Bronchial epithelial cell (primary cell): ENCODE results near the gene ELMO3. TPM values are rescaled to one million over a fixed set of nuclear protein-coding genes. Genes with fewer than 3 reads are reported as not detected.

ENCODE experiments used
- DNase-seq: peaks from one replicate; pipeline ENCODE4 v3.0.0-alpha.2; 2010; ENCODE audit warnings: low read depth
- FAIRE-seq: peaks from 2 replicates; lab custom pipeline; 2011; peaks lifted over from hg19 to GRCh38; lab: Jason Lieb, UNC
- H3K27me3 ChIP-seq: 2 replicates; pipeline ENCODE4 v1.5.1; 2011; ENCODE audit warnings: low read length; ENCODE audit not compliant: control insufficient read depth, insufficient read depth
- H3K36me3 ChIP-seq: 2 replicates; pipeline ENCODE4 v1.5.1; 2011; ENCODE audit warnings: low read length; ENCODE audit not compliant: control insufficient read depth, insufficient read depth
- H3K4me3 ChIP-seq: 2 replicates; pipeline ENCODE4 v1.5.1; 2011; ENCODE audit warnings: mild to moderate bottlenecking, low read depth, low read length, control low read depth
- total RNA-seq: library from RNA; depleted of rRNA; stranded (reverse); fragments of >200 nt; gene quantifications from 2 replicates; pipeline ENCODE4 v1.2.1, GENCODE V29; 2014
- TF ChIP-seq, protein P1 (sequence below): IDR thresholded peaks from 2 replicates; pipeline ENCODE4 v1.5.1; 2011; ENCODE audit warnings: mild to moderate bottlenecking, moderate library complexity, low read length, control low read depth, inconsistent platforms; ENCODE audit not compliant: insufficient read depth, severe bottlenecking

The ELMO3 gene
- total RNA-seq, 1 donor from 2014 or later: 44.0 TPM

DNA sequence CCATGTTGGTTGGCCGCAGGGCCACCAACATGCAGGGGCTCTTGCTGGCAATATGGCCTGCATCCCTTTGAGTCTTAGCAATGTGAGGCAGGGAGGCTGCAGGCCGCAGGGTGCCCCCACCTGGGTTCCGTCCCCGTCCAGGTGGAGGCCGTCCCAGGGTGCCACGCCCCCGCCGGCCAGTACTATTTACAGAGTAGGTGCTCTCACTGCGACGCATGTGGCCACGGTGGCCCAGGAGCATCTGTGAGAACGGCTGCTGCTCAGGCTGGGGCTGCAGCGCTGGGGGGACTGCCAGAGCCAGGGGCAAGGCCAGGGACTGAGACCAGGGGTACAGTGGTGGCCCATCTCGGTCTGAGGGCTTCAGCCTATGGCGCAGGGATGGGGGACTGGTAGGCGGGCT, 18.8 kb upstream of the ELMO3 start:
- TF ChIP-seq, protein P1, sequence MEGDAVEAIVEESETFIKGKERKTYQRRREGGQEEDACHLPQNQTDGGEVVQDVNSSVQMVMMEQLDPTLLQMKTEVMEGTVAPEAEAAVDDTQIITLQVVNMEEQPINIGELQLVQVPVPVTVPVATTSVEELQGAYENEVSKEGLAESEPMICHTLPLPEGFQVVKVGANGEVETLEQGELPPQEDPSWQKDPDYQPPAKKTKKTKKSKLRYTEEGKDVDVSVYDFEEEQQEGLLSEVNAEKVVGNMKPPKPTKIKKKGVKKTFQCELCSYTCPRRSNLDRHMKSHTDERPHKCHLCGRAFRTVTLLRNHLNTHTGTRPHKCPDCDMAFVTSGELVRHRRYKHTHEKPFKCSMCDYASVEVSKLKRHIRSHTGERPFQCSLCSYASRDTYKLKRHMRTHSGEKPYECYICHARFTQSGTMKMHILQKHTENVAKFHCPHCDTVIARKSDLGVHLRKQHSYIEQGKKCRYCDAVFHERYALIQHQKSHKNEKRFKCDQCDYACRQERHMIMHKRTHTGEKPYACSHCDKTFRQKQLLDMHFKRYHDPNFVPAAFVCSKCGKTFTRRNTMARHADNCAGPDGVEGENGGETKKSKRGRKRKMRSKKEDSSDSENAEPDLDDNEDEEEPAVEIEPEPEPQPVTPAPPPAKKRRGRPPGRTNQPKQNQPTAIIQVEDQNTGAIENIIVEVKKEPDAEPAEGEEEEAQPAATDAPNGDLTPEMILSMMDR: no peak
- Histone ChIP-seq H3K27me3 (no peaks in the 10 kb centered on the region), H3K36me3 (peaks cover 2% of the 10 kb centered on the region), H3K4me3 (no peak overlapping the region)
- FAIRE-seq (no peak), DNase-seq (no peak)

DNA sequence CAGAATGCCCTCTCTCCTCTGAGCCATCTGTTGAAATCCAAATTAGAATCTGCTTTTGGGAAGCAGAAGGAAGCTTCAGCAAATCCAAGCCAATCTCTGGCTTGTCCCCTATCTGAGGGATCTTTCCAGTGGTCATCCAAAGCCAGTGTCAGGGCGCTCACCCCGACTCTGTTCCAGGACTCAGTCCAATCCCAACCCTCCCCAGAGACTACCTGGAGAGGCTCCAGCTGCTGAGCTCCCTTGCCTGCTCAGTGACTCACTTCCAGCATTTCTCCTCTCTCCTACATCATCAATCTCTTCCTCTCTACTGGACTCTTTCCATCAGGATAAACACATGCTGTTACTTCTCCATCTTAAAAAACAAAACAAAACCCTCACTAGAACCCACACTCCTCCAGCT, 17.6 kb upstream of the ELMO3 start:
- DNase-seq (peak; percentile 45), FAIRE-seq (no peak)
- TF ChIP-seq, protein P1: no peak
- Histone ChIP-seq H3K36me3 (no peaks in the 10 kb centered on the region), H3K4me3 (no peak overlapping the region), H3K27me3 (no peaks in the 10 kb centered on the region)

DNA sequence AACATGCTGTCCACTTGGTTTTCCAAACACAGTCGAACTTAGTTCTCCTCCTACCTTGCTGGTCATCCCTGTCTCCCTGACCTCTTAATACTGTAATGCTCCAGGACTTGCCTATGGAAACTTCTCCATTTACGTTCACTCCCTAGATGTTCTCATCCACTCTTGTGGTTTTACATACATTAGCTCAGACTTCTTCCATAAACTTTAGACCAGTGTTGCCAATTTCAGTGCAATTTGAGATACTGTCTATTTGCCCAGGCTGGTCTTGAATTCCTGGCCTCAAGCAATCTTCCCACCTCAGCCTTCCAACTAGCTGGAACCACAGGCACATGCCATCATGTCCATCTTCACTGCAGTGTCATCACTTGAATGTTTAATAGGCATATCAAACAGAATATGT, 16.6 kb upstream of the ELMO3 start:
- TF ChIP-seq, protein P1: no peak
- Histone ChIP-seq H3K27me3 (no peaks in the 10 kb centered on the region), H3K4me3 (no peak overlapping the region), H3K36me3 (no peaks in the 10 kb centered on the region)
- no peak for DNase-seq
- FAIRE-seq: no peak

DNA sequence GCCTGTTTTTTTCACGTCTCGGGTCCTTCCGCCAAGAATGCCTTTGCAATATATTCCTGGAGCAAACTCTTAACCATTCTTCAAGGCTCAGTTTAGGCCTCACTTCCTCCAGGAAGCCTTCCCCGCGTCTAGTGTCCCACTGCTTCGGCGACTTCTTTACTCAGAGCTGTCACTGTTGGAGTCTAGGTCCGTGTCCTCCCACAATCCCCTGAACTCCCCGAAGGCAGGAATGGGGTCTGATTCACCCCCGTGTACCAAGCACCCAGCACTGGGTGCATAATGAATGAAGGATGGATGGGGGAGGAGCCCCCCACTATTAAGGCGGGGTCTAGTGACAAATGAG, 15.7 kb upstream of the ELMO3 start:
- FAIRE-seq (no peak), DNase-seq (no peak)
- TF ChIP-seq, protein P1: no peak

DNA sequence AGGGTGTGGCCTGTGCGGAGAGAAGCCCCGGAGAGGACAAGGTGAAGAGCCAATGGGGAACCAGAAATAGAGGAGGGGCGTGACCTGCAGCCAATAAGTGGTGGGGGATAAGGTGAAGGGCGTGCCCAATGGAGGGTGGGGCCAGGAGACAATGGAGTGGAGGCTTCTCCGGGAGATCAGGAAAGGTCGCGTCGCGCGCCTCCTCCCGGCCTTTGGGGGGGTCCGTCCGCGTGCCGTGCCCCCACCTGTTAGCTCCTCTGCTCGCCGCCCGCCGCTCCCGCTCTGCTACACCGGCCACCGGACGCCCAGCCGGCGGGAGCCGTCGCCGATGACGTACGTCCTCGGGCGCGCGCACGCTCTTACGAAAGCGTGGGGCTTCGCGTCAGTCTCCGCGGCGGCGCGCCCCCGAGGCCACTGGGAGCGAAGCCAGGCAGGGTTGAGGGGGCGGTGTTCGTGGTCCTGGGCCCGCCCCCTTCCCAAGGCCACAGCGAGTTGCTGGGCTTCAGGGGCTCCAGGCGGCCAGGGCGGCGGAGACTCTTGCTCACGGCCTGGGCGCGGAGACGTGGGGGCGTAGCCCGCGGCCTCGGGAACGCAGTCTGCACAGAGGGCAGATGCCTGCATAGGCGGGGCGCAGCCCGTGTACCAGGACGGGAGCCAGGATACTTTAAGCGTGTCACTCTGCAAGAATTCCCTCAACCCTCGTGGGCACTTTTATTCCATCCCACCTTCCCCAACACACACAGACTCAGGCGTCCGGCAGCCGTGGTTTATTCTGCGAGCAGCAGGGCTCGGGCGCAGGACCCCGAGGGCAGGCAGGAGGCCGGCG, 15.1 kb upstream of the ELMO3 start, which contains the start of gene MATCAP1:
Gene MATCAP1, minus strand, starts transcription at position 337 of the 826 bp plus-strand sequence. CDS start 3,353 bp downstream, outside the sequence.
- TF ChIP-seq, protein P1: no peak
- peak; percentile 96 for DNase-seq
- no peaks in the 10 kb centered on the region for H3K36me3 ChIP-seq
- FAIRE-seq: no peak
- peak within 1 kb of the TSS; percentile 78 for H3K4me3 ChIP-seq
- no peaks in the 10 kb centered on the region for H3K27me3 ChIP-seq

More for the DNA sequence above, 15.7 kb upstream of the ELMO3 start:
- H3K27me3 ChIP-seq: no peaks in the 10 kb centered on the region
- no peaks in the 10 kb centered on the region for H3K36me3 ChIP-seq
- H3K4me3 ChIP-seq: peak overlapping the region; percentile 78
